Measurements from ENCODE around the gene FCHSD2.

Gene FCHSD2

GRCh38 chr11:73177778-73178539 is 35.8 kb upstream of the FCHSD2 start:
- no peak overlapping the region for H3K4me3 ChIP-seq (ENCODE audit: low read depth, low read length)
- peak; percentile 75 for TF ChIP-seq CTCF (IDR thresholded peaks at IDR 0.05; ENCODE audit: low read depth, low read length)

GRCh38 chr11:73177380-73177777 is 35.3 kb upstream of the FCHSD2 start:
- TF ChIP-seq CTCF (IDR thresholded peaks at IDR 0.05; ENCODE audit: low read depth, low read length) = no peak
- no peak overlapping the region for H3K4me3 ChIP-seq (ENCODE audit: low read depth, low read length)

- no peak for TF ChIP-seq CTCF (IDR thresholded peaks at IDR 0.05; ENCODE audit: low read depth, low read length)
- H3K4me3 ChIP-seq (ENCODE audit: low read depth, low read length) = no peak overlapping the region
These were observed 34.7 kb upstream of the FCHSD2 start for GRCh38 chr11:73176874-73177155.

GRCh38 chr11:73176145-73176873 is 34.2 kb upstream of the FCHSD2 start:
- no peak overlapping the region for H3K4me3 ChIP-seq (ENCODE audit: low read depth, low read length)
- TF ChIP-seq CTCF (IDR thresholded peaks at IDR 0.05; ENCODE audit: low read depth, low read length) = no peak

GRCh38 chr11:73175551-73176144 is 33.5 kb upstream of the FCHSD2 start:
- no peak overlapping the region for H3K4me3 ChIP-seq (ENCODE audit: low read depth, low read length)
- TF ChIP-seq CTCF (IDR thresholded peaks at IDR 0.05; ENCODE audit: low read depth, low read length) = no peak

- TF ChIP-seq CTCF (IDR thresholded peaks at IDR 0.05; ENCODE audit: low read depth, low read length) = no peak
- H3K4me3 ChIP-seq (ENCODE audit: low read depth, low read length) = no peak overlapping the region
These were observed 32.3 kb upstream of the FCHSD2 start for GRCh38 chr11:73174495-73174791.

All from WI38 (cell line).